Measurements from ENCODE around the gene CERS3. TPM values are rescaled to one million over a fixed set of nuclear protein-coding genes. Genes with fewer than 3 reads are reported as not detected.

CERS3 gene
- total RNA-seq, 4 donors from 2014 or later: 0.69 TPM; not detected in 3

DNA sequence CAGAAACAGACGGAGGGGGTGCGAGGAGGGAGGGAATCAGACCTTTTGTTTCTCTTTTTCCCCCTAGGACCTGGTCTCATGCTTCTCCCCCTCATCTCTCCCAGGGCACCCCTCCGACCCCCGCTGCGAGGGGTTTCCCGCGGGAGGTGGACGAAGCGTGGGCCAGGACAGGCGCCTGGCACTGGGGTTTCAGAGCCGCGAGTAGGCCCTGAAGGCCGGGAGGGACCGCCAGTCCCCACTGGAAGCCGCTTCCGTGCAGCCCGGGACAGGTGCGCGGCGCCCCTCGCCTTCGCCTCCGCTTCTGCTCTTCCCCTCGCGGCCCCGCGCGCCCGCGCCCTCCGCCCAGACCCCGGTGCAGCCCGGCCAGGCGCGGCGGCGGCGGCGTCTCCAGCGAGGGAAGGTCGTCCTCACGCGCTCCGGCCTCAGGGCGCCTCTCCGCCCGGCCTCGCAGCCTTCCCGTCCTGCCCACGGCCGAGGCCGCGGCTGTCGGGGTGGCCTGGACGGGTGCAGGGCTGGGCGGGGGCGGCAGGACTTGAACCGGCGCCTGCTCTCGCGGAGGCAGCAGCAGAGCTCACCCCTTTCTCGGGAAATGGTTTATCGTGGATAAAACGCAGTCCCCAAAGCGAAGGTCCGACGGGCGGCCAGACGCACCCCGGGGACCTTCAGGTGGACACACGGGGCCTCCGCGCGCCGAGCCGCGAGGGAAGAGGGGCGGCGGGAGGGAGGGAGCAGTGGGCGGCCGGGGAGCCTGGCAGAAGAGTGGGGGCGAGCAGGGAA, 155.4 kb downstream of the CERS3 start:
- Histone ChIP-seq H3K4me1 (no peaks in the 10 kb centered on the region), H3K36me3 (no peaks in the 10 kb centered on the region), H3K27me3 (no peaks in the 10 kb centered on the region), H3K9me3 (no peaks in the 10 kb centered on the region), H3K27ac (peak overlapping the region; percentile 30 to 84), H3K4me3 (peak overlapping the region; percentile 20 to 52)
- intact Hi-C loops (cut with DNase I; ENCODE audit: low total_unique reads): no loop called here
- no peak for TF ChIP-seq POLR2A (IDR thresholded peaks at IDR 0.05)
- TF ChIP-seq, protein P1, sequence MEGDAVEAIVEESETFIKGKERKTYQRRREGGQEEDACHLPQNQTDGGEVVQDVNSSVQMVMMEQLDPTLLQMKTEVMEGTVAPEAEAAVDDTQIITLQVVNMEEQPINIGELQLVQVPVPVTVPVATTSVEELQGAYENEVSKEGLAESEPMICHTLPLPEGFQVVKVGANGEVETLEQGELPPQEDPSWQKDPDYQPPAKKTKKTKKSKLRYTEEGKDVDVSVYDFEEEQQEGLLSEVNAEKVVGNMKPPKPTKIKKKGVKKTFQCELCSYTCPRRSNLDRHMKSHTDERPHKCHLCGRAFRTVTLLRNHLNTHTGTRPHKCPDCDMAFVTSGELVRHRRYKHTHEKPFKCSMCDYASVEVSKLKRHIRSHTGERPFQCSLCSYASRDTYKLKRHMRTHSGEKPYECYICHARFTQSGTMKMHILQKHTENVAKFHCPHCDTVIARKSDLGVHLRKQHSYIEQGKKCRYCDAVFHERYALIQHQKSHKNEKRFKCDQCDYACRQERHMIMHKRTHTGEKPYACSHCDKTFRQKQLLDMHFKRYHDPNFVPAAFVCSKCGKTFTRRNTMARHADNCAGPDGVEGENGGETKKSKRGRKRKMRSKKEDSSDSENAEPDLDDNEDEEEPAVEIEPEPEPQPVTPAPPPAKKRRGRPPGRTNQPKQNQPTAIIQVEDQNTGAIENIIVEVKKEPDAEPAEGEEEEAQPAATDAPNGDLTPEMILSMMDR (IDR thresholded peaks at IDR 0.05): no peak
- peak in 1 of 2 donors; percentile 18 for DNase-seq

DNA sequence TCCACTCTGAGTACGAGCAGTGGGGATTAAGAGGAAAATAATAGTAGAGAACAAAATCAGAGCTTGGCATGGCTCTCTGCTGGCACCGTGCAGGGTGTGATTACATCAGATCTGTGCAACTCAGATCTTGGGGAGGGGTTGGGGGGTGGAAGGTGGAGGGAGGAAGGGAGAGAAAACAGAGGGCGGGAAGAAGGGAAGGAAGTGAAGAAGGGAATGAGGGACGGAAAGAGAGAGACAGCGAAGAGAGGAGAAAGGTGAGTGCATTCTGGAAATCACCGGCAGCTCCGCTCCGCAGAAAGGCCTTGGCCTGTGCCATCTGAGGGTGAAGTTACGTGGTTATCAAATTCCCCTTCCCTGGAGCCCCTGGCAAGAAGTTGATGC, 156.0 kb downstream of the CERS3 start:
- Histone ChIP-seq H3K36me3 (no peaks in the 10 kb centered on the region), H3K4me3 (peak overlapping the region; percentile 20 to 52), H3K27ac (peak overlapping the region; percentile 30 to 84), H3K4me1 (no peaks in the 10 kb centered on the region), H3K27me3 (no peaks in the 10 kb centered on the region), H3K9me3 (no peaks in the 10 kb centered on the region)
- intact Hi-C loops (cut with DNase I; ENCODE audit: low total_unique reads): no loop called here
- no peak for TF ChIP-seq POLR2A (IDR thresholded peaks at IDR 0.05)
- TF ChIP-seq, protein P1 (IDR thresholded peaks at IDR 0.05): no peak
- peak; percentile 50 to 71 for DNase-seq

DNA sequence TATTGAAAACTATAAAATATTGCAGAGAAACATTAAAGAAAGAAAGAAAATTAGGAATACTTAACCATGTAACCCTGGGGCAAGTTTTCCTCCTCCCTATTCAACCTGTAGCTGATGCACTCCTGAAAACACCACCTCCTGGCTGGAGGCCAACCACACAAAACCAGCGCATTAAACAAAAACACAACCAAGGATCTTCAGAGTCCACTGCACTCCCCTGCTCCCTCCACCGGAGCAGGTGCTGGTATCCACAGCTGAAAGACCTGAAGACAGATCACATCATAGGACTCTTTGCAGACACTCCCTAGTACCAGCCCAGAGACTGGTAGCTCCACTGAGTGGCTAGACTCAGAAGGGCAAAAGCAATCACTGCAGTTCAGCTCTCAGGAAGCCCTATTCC, 173.4 kb downstream of the CERS3 start:
- Histone ChIP-seq H3K27ac (no peak overlapping the region), H3K36me3 (no peaks in the 10 kb centered on the region), H3K9me3 (no peaks in the 10 kb centered on the region), H3K4me1 (no peaks in the 10 kb centered on the region), H3K27me3 (no peaks in the 10 kb centered on the region), H3K4me3 (no peak overlapping the region)
- no peak for TF ChIP-seq POLR2A (IDR thresholded peaks at IDR 0.05)
- TF ChIP-seq, protein P1 (IDR thresholded peaks at IDR 0.05): no peak
- DNase-seq: no peak
- intact Hi-C loops (cut with DNase I; ENCODE audit: low total_unique reads): no loop called here

DNA sequence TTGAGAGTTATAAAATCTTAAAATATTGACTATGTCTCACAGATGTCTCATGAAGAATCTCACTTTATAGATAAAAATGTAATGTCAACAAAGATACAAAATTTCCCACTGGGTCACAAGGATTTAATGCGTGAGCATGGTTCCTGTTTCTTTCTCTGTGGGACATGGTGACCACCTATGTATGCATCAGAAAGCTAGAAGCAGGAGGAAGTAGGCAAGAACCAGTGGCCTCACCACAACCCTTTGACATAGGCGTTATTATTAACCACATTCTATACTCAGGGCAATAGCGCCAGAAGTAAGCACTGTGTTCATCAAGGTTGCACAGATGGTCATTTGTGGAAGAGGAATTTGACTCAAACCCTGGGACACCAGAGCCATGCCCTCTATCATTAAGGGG, 175.3 kb downstream of the CERS3 start:
- Histone ChIP-seq H3K4me3 (no peak overlapping the region), H3K36me3 (no peaks in the 10 kb centered on the region), H3K27ac (no peak overlapping the region), H3K4me1 (no peaks in the 10 kb centered on the region), H3K27me3 (no peaks in the 10 kb centered on the region), H3K9me3 (no peaks in the 10 kb centered on the region)
- intact Hi-C loops (cut with DNase I; ENCODE audit: low total_unique reads): loop anchor here (5.0 kb wide), 1 partner anchor 219 kb away; no protein-coding TSS in a partner anchor
- no peak for TF ChIP-seq POLR2A (IDR thresholded peaks at IDR 0.05)
- TF ChIP-seq, protein P1 (IDR thresholded peaks at IDR 0.05): no peak
- no peak for DNase-seq

DNA sequence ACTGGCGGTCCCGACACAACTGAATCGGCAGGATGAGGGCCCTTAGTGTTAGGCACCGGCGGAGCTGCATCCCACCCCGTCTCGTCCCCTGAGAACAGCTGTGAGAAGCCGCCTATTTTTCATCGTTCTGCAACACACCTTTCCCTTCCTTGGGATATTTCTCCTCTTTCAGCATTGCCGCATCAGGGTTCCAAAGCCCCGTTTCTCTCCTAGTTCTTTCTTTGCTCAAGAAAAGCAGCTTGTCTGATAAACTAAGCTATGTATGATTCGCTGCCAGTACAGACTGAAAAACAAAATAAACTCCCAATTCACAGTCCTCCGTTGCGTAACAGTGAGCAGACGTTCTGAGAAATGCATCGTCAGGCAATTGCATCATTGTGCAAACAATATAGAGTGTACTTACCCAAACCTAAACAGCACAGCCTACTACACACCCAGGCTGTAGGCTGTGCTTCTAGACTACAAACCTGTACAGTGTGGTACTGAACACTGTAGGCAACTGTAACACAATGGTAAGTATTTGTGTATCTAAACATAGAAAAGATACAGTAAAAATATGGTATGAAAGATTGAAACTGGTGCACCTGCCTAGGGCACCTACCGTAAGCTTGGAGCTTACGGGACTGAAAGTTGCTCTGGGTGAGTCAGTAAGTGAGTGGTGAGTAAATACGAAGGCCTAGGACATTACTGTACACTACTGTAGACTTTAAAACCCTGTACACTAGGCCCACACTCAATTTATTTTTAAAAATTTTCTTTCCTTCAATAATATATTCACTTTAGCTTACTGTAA, 178.1 kb downstream of the CERS3 start:
- DNase-seq: peak in 1 of 2 donors; percentile 73

More for the DNA sequence above, 178.1 kb downstream of the CERS3 start:
- intact Hi-C loops (cut with DNase I; ENCODE audit: low total_unique reads): loop anchor here (5.0 kb wide), 1 partner anchor 222 kb away; no protein-coding TSS in a partner anchor
- Histone ChIP-seq H3K27ac (peak overlapping the region; percentile 92 to 96), H3K27me3 (no peaks in the 10 kb centered on the region), H3K36me3 (no peaks in the 10 kb centered on the region), H3K4me1 (no peaks in the 10 kb centered on the region), H3K4me3 (peak overlapping the region; percentile 4 to 59), H3K9me3 (no peaks in the 10 kb centered on the region)
- TF ChIP-seq, protein P1 (IDR thresholded peaks at IDR 0.05): no peak
- TF ChIP-seq POLR2A (IDR thresholded peaks at IDR 0.05): no peak
